ENCODE measurements around the gene MXD1. TPM values are rescaled to one million over a fixed set of nuclear protein-coding genes. Genes with fewer than 3 reads are reported as not detected.

MXD1 gene
- total RNA-seq, 2 donors from 2014 or later, result 0.73 to 5.5 TPM

GRCh38 chr2:69962986-69963730 is 48.2 kb downstream of the MXD1 start:
- H3K4me3 ChIP-seq (ENCODE audit: low read length), result no peak overlapping the region
- Mint-ChIP-seq H3K9me3 (no peaks in the 10 kb centered on the region), H3K4me1 (no peaks in the 10 kb centered on the region), H3K36me3 (ENCODE audit: low read depth) (no peaks in the 10 kb centered on the region), H3K27ac (no peak overlapping the region), H3K27me3 (ENCODE audit: insufficient read depth) (peaks cover 5% of the 10 kb centered on the region), H3K4me3 (no peak overlapping the region)
- no peaks in the 10 kb centered on the region for H3K9me3 ChIP-seq (ENCODE audit: control insufficient read depth, low read length)
- H3K27ac ChIP-seq (ENCODE audit: low read depth, low read length), result no peak overlapping the region
- 92 to 100% methylated on average over 3 to 8 of the region's 8 CpGs for WGBS, 2 experiments (ENCODE audit: insufficient coverage in 1 of 2, insufficient read length in 1 of 2)
- no peak for TF ChIP-seq CTCF (conservative IDR thresholded peaks at IDR 0.05)
- no peaks in the 10 kb centered on the region for H3K27me3 ChIP-seq (ENCODE audit: control insufficient read depth, insufficient read depth, low read length, poor library complexity, severe bottlenecking)
- no peaks in the 10 kb centered on the region for H3K4me1 ChIP-seq (ENCODE audit: control insufficient read depth, insufficient read depth, low read length)
- H3K36me3 ChIP-seq (ENCODE audit: control insufficient read depth, insufficient read depth, low read length), result no peaks in the 10 kb centered on the region
- no peak for DNase-seq
- H3K9ac ChIP-seq (ENCODE audit: extremely low read depth, low read length, poor library complexity, severe bottlenecking), result no peak overlapping the region

- Mint-ChIP-seq H3K27me3 (ENCODE audit: insufficient read depth) (peaks cover 1% of the 10 kb centered on the region), H3K4me1 (no peaks in the 10 kb centered on the region), H3K9me3 (no peaks in the 10 kb centered on the region), H3K27ac (no peak overlapping the region), H3K4me3 (no peak overlapping the region), H3K36me3 (ENCODE audit: low read depth) (no peaks in the 10 kb centered on the region)
- WGBS, 2 experiments (ENCODE audit: insufficient coverage in 1 of 2, insufficient read length in 1 of 2), result 94 to 95% methylated on average over 5 to 7 of the region's 7 CpGs
- Histone ChIP-seq H3K27me3 (ENCODE audit: control insufficient read depth, insufficient read depth, low read length, poor library complexity, severe bottlenecking) (no peaks in the 10 kb centered on the region), H3K36me3 (ENCODE audit: control insufficient read depth, insufficient read depth, low read length) (no peaks in the 10 kb centered on the region), H3K27ac (ENCODE audit: low read depth, low read length) (no peak overlapping the region), H3K9ac (ENCODE audit: extremely low read depth, low read length, poor library complexity, severe bottlenecking) (no peak overlapping the region), H3K4me1 (ENCODE audit: control insufficient read depth, insufficient read depth, low read length) (no peaks in the 10 kb centered on the region), H3K9me3 (ENCODE audit: control insufficient read depth, low read length) (no peaks in the 10 kb centered on the region), H3K4me3 (ENCODE audit: low read length) (no peak overlapping the region)
- no peak for DNase-seq
- no peak for TF ChIP-seq CTCF (conservative IDR thresholded peaks at IDR 0.05)
Measured at GRCh38 chr2:69964353-69964841, 49.5 kb downstream of the MXD1 start.

- Mint-ChIP-seq H3K9me3 (peaks cover 4% of the 10 kb centered on the region), H3K4me3 (no peak overlapping the region), H3K27ac (no peak overlapping the region), H3K36me3 (ENCODE audit: low read depth) (no peaks in the 10 kb centered on the region), H3K4me1 (no peaks in the 10 kb centered on the region), H3K27me3 (ENCODE audit: insufficient read depth) (no peaks in the 10 kb centered on the region)
- no peaks in the 10 kb centered on the region for H3K27me3 ChIP-seq (ENCODE audit: control insufficient read depth, insufficient read depth, low read length, poor library complexity, severe bottlenecking)
- WGBS, 2 experiments (ENCODE audit: insufficient coverage in 1 of 2, insufficient read length in 1 of 2), result 90 to 92% methylated on average over 2 to 8 of the region's 8 CpGs
- H3K27ac ChIP-seq (ENCODE audit: low read depth, low read length), result no peak overlapping the region
- no peak overlapping the region for H3K9ac ChIP-seq (ENCODE audit: extremely low read depth, low read length, poor library complexity, severe bottlenecking)
- no peaks in the 10 kb centered on the region for H3K9me3 ChIP-seq (ENCODE audit: control insufficient read depth, low read length)
- no peaks in the 10 kb centered on the region for H3K4me1 ChIP-seq (ENCODE audit: control insufficient read depth, insufficient read depth, low read length)
- H3K4me3 ChIP-seq (ENCODE audit: low read length), result no peak overlapping the region
- TF ChIP-seq CTCF (conservative IDR thresholded peaks at IDR 0.05), result no peak
- no peaks in the 10 kb centered on the region for H3K36me3 ChIP-seq (ENCODE audit: control insufficient read depth, insufficient read depth, low read length)
- no peak for DNase-seq
Measured at GRCh38 chr2:69965756-69966445, 51.0 kb downstream of the MXD1 start.
